Measurements from ENCODE around the gene KIF21B.
"Not testable (repeated sequence)": the region's sequence is repeated elsewhere in the genome, so short reads cannot be mapped to it uniquely, and the experiment has no call there.

Gene KIF21B

GRCh38 chr1:200951016-200951415 is 72.5 kb downstream of the KIF21B start:
- H3K27ac ChIP-seq, result no peak overlapping the region
- TF ChIP-seq CTCF (conservative IDR thresholded peaks at IDR 0.05), result no peak

- no peak for TF ChIP-seq CTCF (conservative IDR thresholded peaks at IDR 0.05)
- no peak overlapping the region for H3K27ac ChIP-seq
Measured at GRCh38 chr1:200949626-200950025, 73.9 kb downstream of the KIF21B start.

GRCh38 chr1:200947059-200947566 is 76.4 kb downstream of the KIF21B start:
- no peak overlapping the region for H3K27ac ChIP-seq
- TF ChIP-seq CTCF (conservative IDR thresholded peaks at IDR 0.05), result no peak

- TF ChIP-seq CTCF (conservative IDR thresholded peaks at IDR 0.05), result no peak
- H3K27ac ChIP-seq, result no peak overlapping the region
Measured at GRCh38 chr1:200945111-200945510, 78.4 kb downstream of the KIF21B start.

GRCh38 chr1:200938955-200939354 is 84.6 kb downstream of the KIF21B start:
- no peak overlapping the region for H3K27ac ChIP-seq
- TF ChIP-seq CTCF (conservative IDR thresholded peaks at IDR 0.05), result no peak

GRCh38 chr1:200935286-200935962 is 88.1 kb downstream of the KIF21B start:
- not testable (repeated sequence) for H3K27ac ChIP-seq

- H3K27ac ChIP-seq, result no peak overlapping the region
- TF ChIP-seq CTCF (conservative IDR thresholded peaks at IDR 0.05), result no peak
Measured at GRCh38 chr1:200934676-200935245, 88.8 kb downstream of the KIF21B start.

- no peak overlapping the region for H3K27ac ChIP-seq
- TF ChIP-seq CTCF (conservative IDR thresholded peaks at IDR 0.05), result no peak
Measured at GRCh38 chr1:200931776-200932175, 91.7 kb downstream of the KIF21B start.

GRCh38 chr1:200930285-200930684 is 93.2 kb downstream of the KIF21B start:
- H3K27ac ChIP-seq, result not testable (repeated sequence)
